Lower lobe of right lung (tissue), 2 donors: ENCODE results near the gene HIPK2. TPM values are rescaled to one million over a fixed set of nuclear protein-coding genes. Genes with fewer than 3 reads are reported as not detected.

Experiments used
- ATAC-seq, 2 donors: fragments of 200-7000 bp; cut with Tn5 transposase; one replicate each; pipeline ENCODE4 v1.9.1; 2020 to 2022; ENCODE audit warnings: mild to moderate bottlenecking in 2 of 2, moderate library complexity in 2 of 2
- DNase-seq: peaks from one replicate; pipeline ENCODE4 v3.0.0-alpha.2; 2020
- H3K27ac ChIP-seq: fragments of 200-600 bp; one replicate; pipeline ENCODE4 v1.8.0; 2022
- H3K27me3 ChIP-seq: fragments of 200-600 bp; one replicate; pipeline ENCODE4 v1.8.0; 2022; ENCODE audit warnings: low read depth
- H3K36me3 ChIP-seq: fragments of 200-600 bp; one replicate; pipeline ENCODE4 v1.8.0; 2022; ENCODE audit warnings: mild to moderate bottlenecking
- H3K4me1 ChIP-seq: fragments of 200-600 bp; one replicate; pipeline ENCODE4 v1.8.0; 2022
- H3K4me3 ChIP-seq: fragments of 200-600 bp; one replicate; pipeline ENCODE4 v1.8.0; 2022; ENCODE audit warnings: mild to moderate bottlenecking
- H3K9me3 ChIP-seq: fragments of 200-600 bp; one replicate; pipeline ENCODE4 v1.8.0; 2022
- intact Hi-C: fragments of 100-400 bp; cut with DNase I; formaldehyde crosslinking; loops from one replicate; pipeline ENCODE4 v1.11.0; 2022
- total RNA-seq: library from RNA; stranded (reverse); fragmentation: NEBNext Ultra II Directional; extraction: Animal tissue kit (Norgen Biotek cat#: 25700); gene quantifications from one replicate; pipeline ENCODE4 v1.2.1, GENCODE V29; 2021
- TF ChIP-seq, protein P1 (sequence below): fragments of 200-600 bp; IDR thresholded peaks from one replicate; pipeline ENCODE4 v1.8.0; 2022; ENCODE audit warnings: antibody characterized with exemption, mild to moderate bottlenecking
- donor health status: DM: no; HTN: yes; CAD: no; lungs with severe emphysema.

Gene HIPK2
- total RNA-seq, 1 donor from 2014 or later, result 81.0 TPM

DNA sequence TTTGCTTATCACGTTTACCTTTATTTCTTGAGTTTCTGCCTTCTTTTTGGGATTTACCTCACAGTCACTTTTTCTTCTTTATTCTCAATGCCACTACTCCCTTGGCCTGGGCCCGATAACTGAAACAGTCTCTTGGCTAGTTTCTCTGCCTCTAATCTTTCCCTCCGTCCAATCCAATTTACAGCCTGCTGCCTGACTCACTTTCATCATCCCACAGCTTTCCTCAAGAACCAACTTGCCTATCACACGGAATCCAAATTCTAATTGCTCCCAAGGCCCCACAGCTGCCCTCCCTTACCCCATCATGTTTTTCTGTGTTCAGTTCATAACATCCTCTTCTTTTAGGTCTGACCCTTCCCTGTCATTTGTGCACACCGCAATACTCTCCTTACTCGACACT lies 121.4 kb downstream of the HIPK2 start:
- no peak overlapping the region for H3K27ac ChIP-seq
- intact Hi-C loops, result no loop called here
- no peaks in the 10 kb centered on the region for H3K27me3 ChIP-seq
- TF ChIP-seq, protein P1, sequence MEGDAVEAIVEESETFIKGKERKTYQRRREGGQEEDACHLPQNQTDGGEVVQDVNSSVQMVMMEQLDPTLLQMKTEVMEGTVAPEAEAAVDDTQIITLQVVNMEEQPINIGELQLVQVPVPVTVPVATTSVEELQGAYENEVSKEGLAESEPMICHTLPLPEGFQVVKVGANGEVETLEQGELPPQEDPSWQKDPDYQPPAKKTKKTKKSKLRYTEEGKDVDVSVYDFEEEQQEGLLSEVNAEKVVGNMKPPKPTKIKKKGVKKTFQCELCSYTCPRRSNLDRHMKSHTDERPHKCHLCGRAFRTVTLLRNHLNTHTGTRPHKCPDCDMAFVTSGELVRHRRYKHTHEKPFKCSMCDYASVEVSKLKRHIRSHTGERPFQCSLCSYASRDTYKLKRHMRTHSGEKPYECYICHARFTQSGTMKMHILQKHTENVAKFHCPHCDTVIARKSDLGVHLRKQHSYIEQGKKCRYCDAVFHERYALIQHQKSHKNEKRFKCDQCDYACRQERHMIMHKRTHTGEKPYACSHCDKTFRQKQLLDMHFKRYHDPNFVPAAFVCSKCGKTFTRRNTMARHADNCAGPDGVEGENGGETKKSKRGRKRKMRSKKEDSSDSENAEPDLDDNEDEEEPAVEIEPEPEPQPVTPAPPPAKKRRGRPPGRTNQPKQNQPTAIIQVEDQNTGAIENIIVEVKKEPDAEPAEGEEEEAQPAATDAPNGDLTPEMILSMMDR, result no peak
- no peak for DNase-seq
- H3K36me3 ChIP-seq, result no peaks in the 10 kb centered on the region
- H3K9me3 ChIP-seq, result no peaks in the 10 kb centered on the region
- H3K4me1 ChIP-seq, result peaks cover 46% of the 10 kb centered on the region
- no peak for ATAC-seq
- no peak overlapping the region for H3K4me3 ChIP-seq

GRCh38 chr7:139655305-139655704 lies 122.5 kb downstream of the HIPK2 start:
- peaks cover 47% of the 10 kb centered on the region for H3K4me1 ChIP-seq
- H3K9me3 ChIP-seq, result no peaks in the 10 kb centered on the region
- intact Hi-C loops, result no loop called here
- H3K4me3 ChIP-seq, result no peak overlapping the region
- ATAC-seq (no peak), DNase-seq (no peak)
- no peaks in the 10 kb centered on the region for H3K27me3 ChIP-seq
- TF ChIP-seq, protein P1, result no peak
- no peaks in the 10 kb centered on the region for H3K36me3 ChIP-seq
- H3K27ac ChIP-seq, result no peak overlapping the region

GRCh38 chr7:139654276-139655181 lies 123.3 kb downstream of the HIPK2 start:
- H3K27ac ChIP-seq, result no peak overlapping the region
- no peak for ATAC-seq

GRCh38 chr7:139651914-139652313 lies 125.9 kb downstream of the HIPK2 start:
- no peaks in the 10 kb centered on the region for H3K9me3 ChIP-seq
- H3K4me3 ChIP-seq, result no peak overlapping the region
- intact Hi-C loops, result no loop called here
- H3K27ac ChIP-seq, result peak overlapping the region; percentile 34
- H3K36me3 ChIP-seq, result no peaks in the 10 kb centered on the region
- H3K27me3 ChIP-seq, result no peaks in the 10 kb centered on the region
- ATAC-seq, result no peak
- no peak for DNase-seq
- peaks cover 55% of the 10 kb centered on the region for H3K4me1 ChIP-seq
- TF ChIP-seq, protein P1, result no peak

More at GRCh38 chr7:139654276-139655181, 123.3 kb downstream of the HIPK2 start:
- DNase-seq, result no peak
- intact Hi-C loops, result no loop called here
- Histone ChIP-seq H3K9me3 (no peaks in the 10 kb centered on the region), H3K27me3 (no peaks in the 10 kb centered on the region), H3K4me1 (peaks cover 45% of the 10 kb centered on the region), H3K36me3 (no peaks in the 10 kb centered on the region), H3K4me3 (no peak overlapping the region)
- TF ChIP-seq, protein P1, result no peak

GRCh38 chr7:139651308-139651707 lies 126.5 kb downstream of the HIPK2 start:
- no peak for ATAC-seq
- Histone ChIP-seq H3K9me3 (no peaks in the 10 kb centered on the region), H3K27ac (peak overlapping the region; percentile 34), H3K36me3 (no peaks in the 10 kb centered on the region), H3K4me1 (peaks cover 62% of the 10 kb centered on the region), H3K27me3 (no peaks in the 10 kb centered on the region), H3K4me3 (no peak overlapping the region)
- DNase-seq, result no peak
- intact Hi-C loops, result no loop called here
- TF ChIP-seq, protein P1, result no peak
